CD8-positive, alpha-beta memory T cell (primary cell): ENCODE data around the gene ADAMTS2. TPM values are rescaled to one million over a fixed set of nuclear protein-coding genes. Genes with fewer than 3 reads are reported as not detected.

ENCODE experiments used
- CTCF ChIA-PET: fragments of 350-600 bp; sonication (Branson Sonifier 250); formaldehyde crosslinking; loops from one replicate; lab custom pipeline; 2021; ENCODE audit warnings: antibody characterized with exemption; lab: Charles Lee
- POLR2A ChIA-PET: fragments of 350-600 bp; sonication (Branson Sonifier 250); formaldehyde crosslinking; loops from one replicate; lab custom pipeline; 2021; ENCODE audit warnings: antibody characterized with exemption; lab: Charles Lee
- DNase-seq, 5 donors: peaks; one replicate each; pipeline versions ENCODE4 v3.0.0 to v3.0.0-alpha.2; 2020 to 2022; ENCODE audit warnings: mixed read lengths in 1 of 5
- H3K27ac ChIP-seq: one replicate; pipeline ENCODE4 v1.7.0; 2013; ENCODE audit warnings: low read depth, mild to moderate bottlenecking, low read length, moderate library complexity
- H3K27me3 ChIP-seq: 2 replicates; pipeline ENCODE4 v1.7.0; 2013; ENCODE audit warnings: low read length, mild to moderate bottlenecking; ENCODE audit not compliant: insufficient read depth, poor library complexity, severe bottlenecking
- H3K36me3 ChIP-seq: 2 replicates; pipeline ENCODE4 v1.7.0; 2013; ENCODE audit warnings: mild to moderate bottlenecking, low read length, moderate library complexity; ENCODE audit not compliant: insufficient read depth
- H3K4me1 ChIP-seq: 2 replicates; pipeline ENCODE4 v1.7.0; 2013; ENCODE audit warnings: mild to moderate bottlenecking, low read length, moderate library complexity; ENCODE audit not compliant: insufficient read depth
- H3K4me3 ChIP-seq: 2 replicates; pipeline ENCODE4 v1.7.0; 2013; ENCODE audit warnings: mild to moderate bottlenecking, low read length
- H3K9me3 ChIP-seq: 2 replicates; pipeline ENCODE4 v1.7.0; 2013; ENCODE audit warnings: mild to moderate bottlenecking, low read length
- H3K27ac Mint-ChIP-seq, 8 donors: one replicate each; pipeline ENCODE4 v1.8.0; 2020 to 2021; ENCODE audit warnings: mixed read lengths in 8 of 8, mild to moderate bottlenecking in 6 of 8, inconsistent platforms in 3 of 8, moderate library complexity in 3 of 8
- H3K27me3 Mint-ChIP-seq, 2 donors: one replicate each; pipeline ENCODE4 v1.8.0; 2020 to 2021; ENCODE audit warnings: mixed read lengths in 2 of 2, mild to moderate bottlenecking in 1 of 2, moderate library complexity in 1 of 2
- H3K36me3 Mint-ChIP-seq, 3 donors: one replicate each; pipeline ENCODE4 v1.8.0; 2020 to 2021; ENCODE audit warnings: mixed read lengths in 3 of 3, inconsistent platforms in 1 of 3, mild to moderate bottlenecking in 1 of 3
- H3K4me1 Mint-ChIP-seq, 3 donors: one replicate each; pipeline ENCODE4 v1.8.0; 2020 to 2021; ENCODE audit warnings: mixed read lengths in 3 of 3, inconsistent platforms in 1 of 3, mild to moderate bottlenecking in 1 of 3
- H3K4me3 Mint-ChIP-seq, 7 donors: one replicate each; pipeline ENCODE4 v1.8.0; 2020 to 2021; ENCODE audit warnings: mixed read lengths in 7 of 7, mild to moderate bottlenecking in 6 of 7, moderate library complexity in 4 of 7, inconsistent platforms in 2 of 7
- H3K9me3 Mint-ChIP-seq, 5 donors: one replicate each; pipeline ENCODE4 v1.8.0; 2020 to 2022; ENCODE audit warnings: mixed read lengths in 5 of 5, mild to moderate bottlenecking in 3 of 5, moderate library complexity in 2 of 5, inconsistent platforms in 1 of 5
- polyA plus RNA-seq: library from polyadenylated mRNA; unstranded; fragments of 300-500 nt; fragmentation: Illumina TruSeq; gene quantifications from one replicate; pipeline ENCODE4 v1.2.3, GENCODE V29; 2021
- total RNA-seq, 2 experiments: library from RNA; stranded (reverse); gene quantifications; one replicate each; pipeline ENCODE4 v1.2.3, GENCODE V29; 2021

The ADAMTS2 gene
- total and polyA plus RNA-seq, 3 experiments from 2014 or later = not detected

DNA sequence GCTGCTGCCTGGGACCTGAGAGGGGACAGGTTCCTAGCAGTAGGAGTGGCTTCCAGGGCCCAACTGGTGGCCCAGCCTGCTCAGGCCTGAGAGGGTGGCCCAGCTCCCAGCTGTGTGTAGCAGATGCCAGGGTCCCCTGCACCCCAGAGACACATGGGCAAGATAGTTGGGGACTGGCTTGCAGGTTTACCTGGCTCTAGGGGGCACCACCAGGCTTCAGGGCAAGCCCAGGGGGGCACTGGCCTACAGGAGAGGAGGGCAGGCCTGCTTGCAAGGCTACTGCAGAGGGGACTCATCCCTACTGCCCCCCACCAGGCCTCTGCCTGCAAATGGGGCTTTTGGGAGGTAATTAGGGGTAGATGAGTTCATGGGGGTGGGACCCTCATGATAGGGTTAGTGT, 161.8 kb downstream of the ADAMTS2 start:
- peak in 1 of 5 donors; percentile 43 for DNase-seq
- CTCF ChIA-PET = no interaction called here
- Mint-ChIP-seq H3K27me3 (peaks cover 7 to 43% of the 10 kb centered on the region in 2 donors), H3K36me3 (peaks cover 0 to 1% (median 0%) of the 10 kb centered on the region in 3 donors), H3K4me3 (no peak overlapping the region), H3K27ac (no peak overlapping the region), H3K4me1 (peaks cover 0 to 2% (median 0%) of the 10 kb centered on the region in 3 donors), H3K9me3 (peaks cover 0 to 7% (median 2%) of the 10 kb centered on the region in 5 donors)
- no peaks in the 10 kb centered on the region for H3K9me3 ChIP-seq
- no peak overlapping the region for H3K27ac ChIP-seq
- H3K4me1 ChIP-seq = no peaks in the 10 kb centered on the region
- no peak overlapping the region for H3K4me3 ChIP-seq
- H3K27me3 ChIP-seq = peaks cover 3% of the 10 kb centered on the region
- POLR2A ChIA-PET = no interaction called here
- H3K36me3 ChIP-seq = no peaks in the 10 kb centered on the region

DNA sequence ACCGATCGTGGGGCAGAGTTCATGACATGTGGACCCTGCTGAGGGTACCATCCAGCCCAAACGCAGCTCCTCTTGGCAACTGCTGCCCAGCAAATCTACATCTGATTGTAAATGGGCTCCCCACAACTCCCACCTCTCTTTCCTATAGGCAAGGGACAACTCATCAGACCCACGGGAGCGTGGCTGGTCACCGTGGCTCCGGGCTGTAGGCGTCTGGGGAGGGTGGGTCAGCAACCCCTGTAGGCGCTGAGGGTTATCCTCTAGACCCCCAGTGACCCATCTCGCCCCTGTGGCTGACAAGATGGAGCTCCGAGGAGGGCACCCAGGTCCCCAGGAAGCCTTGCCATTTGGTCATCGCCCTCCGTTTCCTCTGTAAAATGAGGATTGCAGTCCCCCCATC, 162.7 kb downstream of the ADAMTS2 start:
- peaks cover 0 to 1% (median 0%) of the 10 kb centered on the region in 3 donors for H3K36me3 Mint-ChIP-seq
- CTCF ChIA-PET = no interaction called here
- Histone ChIP-seq H3K4me1 (no peaks in the 10 kb centered on the region), H3K4me3 (no peak overlapping the region), H3K9me3 (no peaks in the 10 kb centered on the region), H3K27ac (no peak overlapping the region), H3K27me3 (peaks cover 3% of the 10 kb centered on the region), H3K36me3 (no peaks in the 10 kb centered on the region)
- peaks cover 7 to 45% of the 10 kb centered on the region in 2 donors for H3K27me3 Mint-ChIP-seq
- no peak for DNase-seq
- H3K4me1 Mint-ChIP-seq = peaks cover 0 to 2% (median 0%) of the 10 kb centered on the region in 3 donors
- no peak overlapping the region for H3K27ac Mint-ChIP-seq
- no peak overlapping the region for H3K4me3 Mint-ChIP-seq
- peaks cover 0 to 8% (median 2%) of the 10 kb centered on the region in 5 donors for H3K9me3 Mint-ChIP-seq
- POLR2A ChIA-PET = no interaction called here

GRCh38 chr5:179181988-179182387, 163.3 kb downstream of the ADAMTS2 start:
- Histone ChIP-seq H3K4me1 (no peaks in the 10 kb centered on the region), H3K4me3 (no peak overlapping the region), H3K27ac (no peak overlapping the region), H3K36me3 (no peaks in the 10 kb centered on the region), H3K9me3 (no peaks in the 10 kb centered on the region), H3K27me3 (peaks cover 3% of the 10 kb centered on the region)
- peaks cover 0 to 8% (median 2%) of the 10 kb centered on the region in 5 donors for H3K9me3 Mint-ChIP-seq
- CTCF ChIA-PET = no interaction called here
- H3K27ac Mint-ChIP-seq = peak overlapping the region in 1 of 8 donors; percentile 37
- peaks cover 0 to 2% (median 0%) of the 10 kb centered on the region in 3 donors for H3K4me1 Mint-ChIP-seq
- DNase-seq = no peak
- peaks cover 7 to 43% of the 10 kb centered on the region in 2 donors for H3K27me3 Mint-ChIP-seq
- H3K36me3 Mint-ChIP-seq = peaks cover 0 to 1% (median 0%) of the 10 kb centered on the region in 3 donors
- POLR2A ChIA-PET = no interaction called here
- H3K4me3 Mint-ChIP-seq = peak overlapping the region in 1 of 7 donors; percentile 12

- Mint-ChIP-seq H3K4me3 (no peak overlapping the region), H3K27ac (no peak overlapping the region), H3K9me3 (peaks cover 0 to 8% (median 2%) of the 10 kb centered on the region in 5 donors), H3K27me3 (peaks cover 10 to 43% of the 10 kb centered on the region in 2 donors), H3K4me1 (peaks cover 0 to 2% (median 0%) of the 10 kb centered on the region in 3 donors), H3K36me3 (peaks cover 0 to 1% (median 0%) of the 10 kb centered on the region in 3 donors)
- DNase-seq = no peak
- no peak overlapping the region for H3K4me3 ChIP-seq
- H3K36me3 ChIP-seq = no peaks in the 10 kb centered on the region
- H3K9me3 ChIP-seq = no peaks in the 10 kb centered on the region
- no peaks in the 10 kb centered on the region for H3K4me1 ChIP-seq
- ChIA-PET CTCF (no interaction called here), POLR2A (no interaction called here)
- H3K27ac ChIP-seq = no peak overlapping the region
- H3K27me3 ChIP-seq = peaks cover 3% of the 10 kb centered on the region
These were observed 164.2 kb downstream of the ADAMTS2 start for GRCh38 chr5:179180921-179181645.

- peaks cover 10 to 43% of the 10 kb centered on the region in 2 donors for H3K27me3 Mint-ChIP-seq
These were observed 165.1 kb downstream of the ADAMTS2 start for GRCh38 chr5:179180061-179180610.

GRCh38 chr5:179177711-179178575, 167.3 kb downstream of the ADAMTS2 start:
- no peaks in the 10 kb centered on the region for H3K9me3 ChIP-seq
- peaks cover 10 to 27% of the 10 kb centered on the region in 2 donors for H3K27me3 Mint-ChIP-seq
- peaks cover 3% of the 10 kb centered on the region for H3K27me3 ChIP-seq
- peaks cover 0 to 2% (median 0%) of the 10 kb centered on the region in 3 donors for H3K4me1 Mint-ChIP-seq
- H3K36me3 ChIP-seq = no peaks in the 10 kb centered on the region
- ChIA-PET POLR2A (no interaction called here), CTCF (interaction anchor here (1.4 kb wide), 1 partner anchor 10 kb away, joined by 3 read pairs; no protein-coding TSS in a partner anchor)
- H3K4me3 Mint-ChIP-seq = no peak overlapping the region
- no peak overlapping the region for H3K4me3 ChIP-seq
- no peaks in the 10 kb centered on the region for H3K4me1 ChIP-seq
- peaks cover 0 to 1% (median 0%) of the 10 kb centered on the region in 3 donors for H3K36me3 Mint-ChIP-seq
- DNase-seq = no peak
- peaks cover 0 to 6% (median 2%) of the 10 kb centered on the region in 5 donors for H3K9me3 Mint-ChIP-seq
- no peak overlapping the region for H3K27ac ChIP-seq
- no peak overlapping the region for H3K27ac Mint-ChIP-seq

More at GRCh38 chr5:179180061-179180610, 165.1 kb downstream of the ADAMTS2 start:
- Mint-ChIP-seq H3K36me3 (peaks cover 0 to 1% (median 0%) of the 10 kb centered on the region in 3 donors), H3K9me3 (peaks cover 0 to 7% (median 2%) of the 10 kb centered on the region in 5 donors), H3K4me1 (peaks cover 0 to 2% (median 0%) of the 10 kb centered on the region in 3 donors), H3K4me3 (no peak overlapping the region), H3K27ac (no peak overlapping the region)
- ChIA-PET CTCF (no interaction called here), POLR2A (no interaction called here)
- Histone ChIP-seq H3K4me1 (no peaks in the 10 kb centered on the region), H3K36me3 (no peaks in the 10 kb centered on the region), H3K4me3 (no peak overlapping the region), H3K9me3 (no peaks in the 10 kb centered on the region), H3K27ac (no peak overlapping the region), H3K27me3 (peaks cover 3% of the 10 kb centered on the region)
- DNase-seq = no peak

DNA sequence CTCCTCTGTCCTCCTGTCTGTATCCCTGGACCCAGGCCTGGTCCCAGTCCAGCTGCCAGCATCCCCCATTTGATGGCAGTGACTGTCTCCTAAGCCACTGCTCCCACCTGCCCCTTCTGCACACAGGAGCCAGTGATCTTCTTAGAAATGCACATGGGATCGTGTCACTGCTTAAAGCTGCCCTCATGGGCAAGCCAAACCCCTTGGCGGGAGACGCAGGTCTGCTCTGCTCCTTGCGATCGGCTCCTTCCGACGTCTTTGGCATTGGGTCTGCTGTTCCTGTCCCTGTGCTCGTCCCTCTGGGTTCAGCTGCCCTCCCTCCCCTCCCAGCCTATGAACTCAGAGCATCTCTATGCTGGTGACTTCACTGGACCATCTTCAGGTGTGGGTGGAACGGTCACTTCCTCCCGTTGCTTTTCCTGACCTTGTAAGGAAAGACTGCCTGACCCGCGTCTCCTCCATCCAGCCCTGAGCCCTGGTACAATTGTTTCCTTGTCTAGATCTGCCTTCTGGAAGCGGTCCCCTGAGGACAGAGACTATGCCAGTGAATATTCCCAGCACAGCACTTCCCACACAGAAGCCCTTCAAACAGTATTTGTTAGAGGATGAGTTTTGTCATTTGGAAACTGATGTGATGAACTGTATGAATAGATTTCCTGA, 168.6 kb downstream of the ADAMTS2 start:
- Histone ChIP-seq H3K4me3 (no peak overlapping the region), H3K27me3 (no peaks in the 10 kb centered on the region), H3K27ac (no peak overlapping the region), H3K4me1 (no peaks in the 10 kb centered on the region), H3K36me3 (no peaks in the 10 kb centered on the region), H3K9me3 (no peaks in the 10 kb centered on the region)
- Mint-ChIP-seq H3K9me3 (peaks cover 0 to 6% (median 2%) of the 10 kb centered on the region in 5 donors), H3K4me1 (no peaks in the 10 kb centered on the region), H3K4me3 (no peak overlapping the region), H3K27me3 (peaks cover 8 to 18% of the 10 kb centered on the region in 2 donors), H3K27ac (no peak overlapping the region), H3K36me3 (peaks cover 0 to 1% (median 0%) of the 10 kb centered on the region in 3 donors)
- ChIA-PET POLR2A (no interaction called here), CTCF (no interaction called here)
- DNase-seq = no peak
